ENCODE measurements around the gene CTSH. TPM values are rescaled to one million over a fixed set of nuclear protein-coding genes. Genes with fewer than 3 reads are reported as not detected.

Gene CTSH
- total RNA-seq, 4 donors from 2014 or later, result 8.6 to 70.2 (median 41.0) TPM

- Histone ChIP-seq H3K27ac (no peak overlapping the region), H3K4me3 (no peak overlapping the region), H3K9me3 (no peaks in the 10 kb centered on the region), H3K36me3 (no peaks in the 10 kb centered on the region), H3K4me1 (peaks cover 0 to 8% (median 0%) of the 10 kb centered on the region in 4 donors), H3K27me3 (no peaks in the 10 kb centered on the region)
- intact Hi-C loops (cut with DNase I; ENCODE audit: low total_unique reads) (no loop called here), in situ Hi-C loops (cut with MboI; ENCODE audit: low pct_ligation_motif_present in 1 of 4, low pct_unique_long_range_greater_than_20kb in 1 of 4, low sequenced_read_pairs in 3 of 4) (no loop called here)
- WGBS, 2 donors (ENCODE audit: low coverage in 1 of 2), result 75 to 78% methylated on average over 5 of the region's 5 CpGs
- TF ChIP-seq EP300 (IDR thresholded peaks at IDR 0.05; ENCODE audit: low read depth) (no peak), CTCF (IDR thresholded peaks at IDR 0.05) (no peak), POLR2AphosphoS5 (IDR thresholded peaks at IDR 0.05) (no peak), POLR2A (IDR thresholded peaks at IDR 0.05) (no peak)
- DNase-seq, result no peak
Observed at GRCh38 chr15:78969687-78970349, 25.0 kb upstream of the CTSH start.

GRCh38 chr15:78968539-78969271, 23.9 kb upstream of the CTSH start:
- no peak for DNase-seq
- peaks cover 0 to 8% (median 0%) of the 10 kb centered on the region in 4 donors for H3K4me1 ChIP-seq
- H3K36me3 ChIP-seq, result no peaks in the 10 kb centered on the region
- H3K27me3 ChIP-seq, result no peaks in the 10 kb centered on the region
- in situ Hi-C loops (cut with MboI; ENCODE audit: low pct_ligation_motif_present in 1 of 4, low pct_unique_long_range_greater_than_20kb in 1 of 4, low sequenced_read_pairs in 3 of 4), result no loop called here
- WGBS, 2 donors (ENCODE audit: low coverage in 1 of 2), result 52 to 69% methylated on average over 5 of the region's 5 CpGs
- no peak overlapping the region for H3K4me3 ChIP-seq
- no peak overlapping the region for H3K27ac ChIP-seq
- intact Hi-C loops (cut with DNase I; ENCODE audit: low total_unique reads), result no loop called here
- no peaks in the 10 kb centered on the region for H3K9me3 ChIP-seq
- no peak for TF ChIP-seq POLR2A (IDR thresholded peaks at IDR 0.05)
- no peak for TF ChIP-seq CTCF (IDR thresholded peaks at IDR 0.05)
- no peak for TF ChIP-seq POLR2AphosphoS5 (IDR thresholded peaks at IDR 0.05)
- TF ChIP-seq EP300 (IDR thresholded peaks at IDR 0.05; ENCODE audit: low read depth), result no peak

GRCh38 chr15:78968114-78968513, 23.3 kb upstream of the CTSH start:
- DNase-seq, result no peak
- H3K36me3 ChIP-seq, result no peaks in the 10 kb centered on the region
- intact Hi-C loops (cut with DNase I; ENCODE audit: low total_unique reads), result no loop called here
- TF ChIP-seq POLR2AphosphoS5 (IDR thresholded peaks at IDR 0.05), result no peak
- TF ChIP-seq CTCF (IDR thresholded peaks at IDR 0.05), result no peak
- no peak for TF ChIP-seq EP300 (IDR thresholded peaks at IDR 0.05; ENCODE audit: low read depth)
- no peak for TF ChIP-seq POLR2A (IDR thresholded peaks at IDR 0.05)
- no peak overlapping the region for H3K4me3 ChIP-seq
- no peak overlapping the region for H3K27ac ChIP-seq
- H3K9me3 ChIP-seq, result no peaks in the 10 kb centered on the region
- no peaks in the 10 kb centered on the region for H3K27me3 ChIP-seq
- in situ Hi-C loops (cut with MboI; ENCODE audit: low pct_ligation_motif_present in 1 of 4, low pct_unique_long_range_greater_than_20kb in 1 of 4, low sequenced_read_pairs in 3 of 4), result no loop called here
- WGBS, 2 donors (ENCODE audit: low coverage in 1 of 2), result 87% methylated on average over 2 of the region's 2 CpGs; no CpG with 5 or more reads in 1 of the 2 donors
- peaks cover 0 to 8% (median 0%) of the 10 kb centered on the region in 4 donors for H3K4me1 ChIP-seq

GRCh38 chr15:78960308-78960707, 15.5 kb upstream of the CTSH start:
- no peak for DNase-seq
- Histone ChIP-seq H3K4me3 (no peak overlapping the region), H3K27me3 (no peaks in the 10 kb centered on the region), H3K9me3 (no peaks in the 10 kb centered on the region), H3K4me1 (no peaks in the 10 kb centered on the region), H3K27ac (no peak overlapping the region), H3K36me3 (no peaks in the 10 kb centered on the region)
- TF ChIP-seq CTCF (IDR thresholded peaks at IDR 0.05), result no peak
- no peak for TF ChIP-seq POLR2A (IDR thresholded peaks at IDR 0.05)
- TF ChIP-seq EP300 (IDR thresholded peaks at IDR 0.05; ENCODE audit: low read depth), result no peak
- no peak for TF ChIP-seq POLR2AphosphoS5 (IDR thresholded peaks at IDR 0.05)
- in situ Hi-C loops (cut with MboI; ENCODE audit: low pct_ligation_motif_present in 1 of 4, low pct_unique_long_range_greater_than_20kb in 1 of 4, low sequenced_read_pairs in 3 of 4) (no loop called here), intact Hi-C loops (cut with DNase I; ENCODE audit: low total_unique reads) (no loop called here)
- WGBS, 2 donors (ENCODE audit: low coverage in 1 of 2), result 89% methylated on average over 6 of the region's 6 CpGs; no CpG with 5 or more reads in 1 of the 2 donors

Data from transverse colon (tissue), 4 donors.